ENCODE measurements around the gene RPL26.

GRCh38 chr17:8405499-8406016 is 22.6 kb upstream of the RPL26 start:
- TF ChIP-seq CTCF (IDR thresholded peaks at IDR 0.05): no peak
- no peak for TF ChIP-seq POLR2A (IDR thresholded peaks at IDR 0.05)
- no peak for TF ChIP-seq EP300 (IDR thresholded peaks at IDR 0.05)
- TF ChIP-seq POLR2AphosphoS5 (IDR thresholded peaks at IDR 0.05): no peak

All from sigmoid colon (tissue), 4 donors.